ENCODE data around the gene SYT15.

SYT15 gene

GRCh38 chr10:46544989-46545791 lies 33.7 kb upstream of the SYT15 start:
- no peak for DNase-seq (ENCODE audit: low read depth in 2 of 3, low spot score in 1 of 3)

- no peak for DNase-seq (ENCODE audit: low read depth in 2 of 3, low spot score in 1 of 3)
Observed at GRCh38 chr10:46545861-46546590, 32.9 kb upstream of the SYT15 start.

- no peak for DNase-seq (ENCODE audit: low read depth in 2 of 3, low spot score in 1 of 3)
Observed at GRCh38 chr10:46546591-46547540, 32.1 kb upstream of the SYT15 start.

GRCh38 chr10:46547541-46548497 lies 31.1 kb upstream of the SYT15 start:
- DNase-seq (ENCODE audit: low read depth in 2 of 3, low spot score in 1 of 3): no peak

- DNase-seq (ENCODE audit: low read depth in 2 of 3, low spot score in 1 of 3): no peak
Observed at GRCh38 chr10:46548498-46549090, 30.3 kb upstream of the SYT15 start.

- DNase-seq (ENCODE audit: low read depth in 2 of 3, low spot score in 1 of 3): no peak
Observed at GRCh38 chr10:46549171-46550075, 29.5 kb upstream of the SYT15 start.

- DNase-seq (ENCODE audit: low read depth in 2 of 3, low spot score in 1 of 3): no peak
Observed at GRCh38 chr10:46550076-46550790, 28.7 kb upstream of the SYT15 start.

GRCh38 chr10:46550795-46551700 lies 27.9 kb upstream of the SYT15 start:
- no peak for DNase-seq (ENCODE audit: low read depth in 2 of 3, low spot score in 1 of 3)

- no peak for DNase-seq (ENCODE audit: low read depth in 2 of 3, low spot score in 1 of 3)
Observed at GRCh38 chr10:46551701-46552525, 27.0 kb upstream of the SYT15 start.

GRCh38 chr10:46552526-46553237 lies 26.2 kb upstream of the SYT15 start:
- DNase-seq (ENCODE audit: low read depth in 2 of 3, low spot score in 1 of 3): no peak

GRCh38 chr10:46553238-46554049 lies 25.5 kb upstream of the SYT15 start:
- DNase-seq (ENCODE audit: low read depth in 2 of 3, low spot score in 1 of 3): no peak

GRCh38 chr10:46554166-46554781 lies 24.7 kb upstream of the SYT15 start:
- DNase-seq (ENCODE audit: low read depth in 2 of 3, low spot score in 1 of 3): no peak

- no peak for DNase-seq (ENCODE audit: low read depth in 2 of 3, low spot score in 1 of 3)
Observed at GRCh38 chr10:46555366-46555712, 23.6 kb upstream of the SYT15 start.

- no peak for DNase-seq (ENCODE audit: low read depth in 2 of 3, low spot score in 1 of 3)
Observed at GRCh38 chr10:46555713-46556514, 23.0 kb upstream of the SYT15 start.

Measured in stimulated activated CD4-positive, alpha-beta T cell treated with anti-CD3 and anti-CD28 coated beads, Interleukin-12 subunit alpha, Interleukin-12 subunit beta, amount 100 ng/mL, for 48 hours (primary cell).